GM12865 (cell line): Measurements from ENCODE around the gene DSG3.

Experiments used
- DNase-seq: peaks from one replicate; pipeline ENCODE4 v3.0.0; 2010; ENCODE audit warnings: low read depth
- H3K4me3 ChIP-seq: 2 replicates; pipeline ENCODE4 v1.5.1; 2011; ENCODE audit warnings: mild to moderate bottlenecking, low read depth, low read length, control low read depth
- TF ChIP-seq, protein P1 (sequence below): IDR thresholded peaks from 2 replicates; pipeline ENCODE4 v1.5.1; 2011; ENCODE audit warnings: low read length, control low read depth, low read depth, inconsistent platforms; ENCODE audit not compliant: insufficient read depth; ENCODE audit errors: missing control alignments

The DSG3 gene, protein sequence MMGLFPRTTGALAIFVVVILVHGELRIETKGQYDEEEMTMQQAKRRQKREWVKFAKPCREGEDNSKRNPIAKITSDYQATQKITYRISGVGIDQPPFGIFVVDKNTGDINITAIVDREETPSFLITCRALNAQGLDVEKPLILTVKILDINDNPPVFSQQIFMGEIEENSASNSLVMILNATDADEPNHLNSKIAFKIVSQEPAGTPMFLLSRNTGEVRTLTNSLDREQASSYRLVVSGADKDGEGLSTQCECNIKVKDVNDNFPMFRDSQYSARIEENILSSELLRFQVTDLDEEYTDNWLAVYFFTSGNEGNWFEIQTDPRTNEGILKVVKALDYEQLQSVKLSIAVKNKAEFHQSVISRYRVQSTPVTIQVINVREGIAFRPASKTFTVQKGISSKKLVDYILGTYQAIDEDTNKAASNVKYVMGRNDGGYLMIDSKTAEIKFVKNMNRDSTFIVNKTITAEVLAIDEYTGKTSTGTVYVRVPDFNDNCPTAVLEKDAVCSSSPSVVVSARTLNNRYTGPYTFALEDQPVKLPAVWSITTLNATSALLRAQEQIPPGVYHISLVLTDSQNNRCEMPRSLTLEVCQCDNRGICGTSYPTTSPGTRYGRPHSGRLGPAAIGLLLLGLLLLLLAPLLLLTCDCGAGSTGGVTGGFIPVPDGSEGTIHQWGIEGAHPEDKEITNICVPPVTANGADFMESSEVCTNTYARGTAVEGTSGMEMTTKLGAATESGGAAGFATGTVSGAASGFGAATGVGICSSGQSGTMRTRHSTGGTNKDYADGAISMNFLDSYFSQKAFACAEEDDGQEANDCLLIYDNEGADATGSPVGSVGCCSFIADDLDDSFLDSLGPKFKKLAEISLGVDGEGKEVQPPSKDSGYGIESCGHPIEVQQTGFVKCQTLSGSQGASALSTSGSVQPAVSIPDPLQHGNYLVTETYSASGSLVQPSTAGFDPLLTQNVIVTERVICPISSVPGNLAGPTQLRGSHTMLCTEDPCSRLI

DNA sequence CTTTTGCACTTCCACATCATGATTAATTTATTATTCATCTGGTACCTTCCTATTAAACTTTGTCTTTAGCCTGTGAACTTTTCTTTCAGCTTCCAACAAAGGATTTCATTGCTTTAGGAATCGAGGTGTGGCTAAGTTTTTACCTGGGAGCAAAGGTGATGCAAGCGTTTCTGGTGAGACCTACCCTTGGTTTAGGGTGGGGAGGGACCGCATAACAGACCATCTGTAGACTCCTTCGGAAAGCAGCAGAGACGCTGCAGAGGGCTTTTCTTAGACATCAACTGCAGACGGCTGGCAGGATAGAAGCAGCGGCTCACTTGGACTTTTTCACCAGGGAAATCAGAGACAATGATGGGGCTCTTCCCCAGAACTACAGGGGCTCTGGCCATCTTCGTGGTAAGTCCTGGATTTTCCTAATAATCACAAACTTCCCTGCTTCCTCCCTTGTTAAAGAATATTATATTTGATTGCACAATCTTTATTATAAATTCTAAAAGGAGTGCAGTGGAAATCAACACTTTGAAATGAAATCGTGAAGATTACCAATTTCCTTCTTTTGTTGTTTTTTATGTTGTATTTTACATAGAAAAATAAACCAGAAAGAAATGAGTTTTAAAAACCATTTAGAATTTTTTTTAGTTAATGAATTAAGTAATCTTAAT lies at the start of gene DSG3:
Gene DSG3 (plus strand): TSS at position 212 of the 662 bp plus-strand sequence. CDS start 137 bp downstream, at position 349.
- no peak for DNase-seq
- no peak within 1 kb of the TSS for H3K4me3 ChIP-seq
- TF ChIP-seq, protein P1, sequence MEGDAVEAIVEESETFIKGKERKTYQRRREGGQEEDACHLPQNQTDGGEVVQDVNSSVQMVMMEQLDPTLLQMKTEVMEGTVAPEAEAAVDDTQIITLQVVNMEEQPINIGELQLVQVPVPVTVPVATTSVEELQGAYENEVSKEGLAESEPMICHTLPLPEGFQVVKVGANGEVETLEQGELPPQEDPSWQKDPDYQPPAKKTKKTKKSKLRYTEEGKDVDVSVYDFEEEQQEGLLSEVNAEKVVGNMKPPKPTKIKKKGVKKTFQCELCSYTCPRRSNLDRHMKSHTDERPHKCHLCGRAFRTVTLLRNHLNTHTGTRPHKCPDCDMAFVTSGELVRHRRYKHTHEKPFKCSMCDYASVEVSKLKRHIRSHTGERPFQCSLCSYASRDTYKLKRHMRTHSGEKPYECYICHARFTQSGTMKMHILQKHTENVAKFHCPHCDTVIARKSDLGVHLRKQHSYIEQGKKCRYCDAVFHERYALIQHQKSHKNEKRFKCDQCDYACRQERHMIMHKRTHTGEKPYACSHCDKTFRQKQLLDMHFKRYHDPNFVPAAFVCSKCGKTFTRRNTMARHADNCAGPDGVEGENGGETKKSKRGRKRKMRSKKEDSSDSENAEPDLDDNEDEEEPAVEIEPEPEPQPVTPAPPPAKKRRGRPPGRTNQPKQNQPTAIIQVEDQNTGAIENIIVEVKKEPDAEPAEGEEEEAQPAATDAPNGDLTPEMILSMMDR = no peak

DNA sequence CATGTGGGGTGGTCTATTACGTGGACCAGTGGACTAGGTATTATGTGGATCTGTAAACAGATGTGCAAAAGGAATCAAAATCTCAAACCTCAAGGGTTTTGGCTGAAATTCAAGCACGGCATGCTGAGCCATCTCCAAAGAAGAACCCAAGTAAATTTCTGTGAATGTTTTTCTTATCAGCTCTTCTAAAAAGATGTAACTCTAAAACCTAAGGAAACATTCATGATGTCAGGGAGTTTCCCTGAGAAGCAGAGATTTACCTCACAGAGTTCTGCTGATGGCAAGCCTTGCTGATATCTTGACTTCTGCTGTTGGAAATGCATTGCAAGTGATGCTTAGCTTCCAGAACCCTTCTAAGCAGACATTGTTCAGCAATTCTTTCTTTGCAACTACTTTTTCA lies 49.4 kb upstream of the DSG3 start:
- TF ChIP-seq, protein P1 = no peak
- H3K4me3 ChIP-seq = no peak overlapping the region
- no peak for DNase-seq

DNA sequence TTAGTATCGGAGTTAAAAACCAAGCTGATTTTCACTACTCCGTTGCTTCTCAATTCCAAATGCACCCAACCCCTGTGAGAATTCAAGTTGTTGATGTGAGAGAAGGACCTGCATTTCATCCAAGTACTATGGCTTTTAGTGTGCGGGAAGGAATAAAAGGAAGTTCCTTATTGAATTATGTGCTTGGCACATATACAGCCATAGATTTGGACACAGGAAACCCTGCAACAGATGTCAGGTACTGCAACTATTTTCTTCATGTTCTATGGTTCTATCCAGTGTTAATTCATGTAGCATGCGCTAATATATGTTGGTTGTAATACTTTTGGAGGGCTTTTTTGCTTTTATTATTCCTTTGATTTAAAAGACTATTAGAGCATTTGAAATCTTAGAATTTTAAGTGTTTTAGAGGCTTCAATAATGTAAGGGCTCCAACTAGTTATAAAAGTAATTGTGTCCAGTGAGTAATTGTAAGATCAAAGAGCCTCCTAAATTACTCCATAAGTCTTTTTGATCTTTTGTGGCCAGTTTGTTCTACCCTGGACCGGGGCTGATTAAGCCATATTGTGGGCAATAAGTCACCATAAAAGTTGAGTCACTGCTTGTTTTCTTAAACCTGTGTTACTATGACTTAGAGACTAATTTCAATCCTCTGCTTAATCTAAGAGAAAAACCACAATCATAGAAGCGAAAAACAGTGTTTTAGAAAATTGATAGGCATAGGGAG lies 48.1 kb upstream of the DSG3 start:
- TF ChIP-seq, protein P1 = no peak
- DNase-seq = no peak
- no peak overlapping the region for H3K4me3 ChIP-seq

DNA sequence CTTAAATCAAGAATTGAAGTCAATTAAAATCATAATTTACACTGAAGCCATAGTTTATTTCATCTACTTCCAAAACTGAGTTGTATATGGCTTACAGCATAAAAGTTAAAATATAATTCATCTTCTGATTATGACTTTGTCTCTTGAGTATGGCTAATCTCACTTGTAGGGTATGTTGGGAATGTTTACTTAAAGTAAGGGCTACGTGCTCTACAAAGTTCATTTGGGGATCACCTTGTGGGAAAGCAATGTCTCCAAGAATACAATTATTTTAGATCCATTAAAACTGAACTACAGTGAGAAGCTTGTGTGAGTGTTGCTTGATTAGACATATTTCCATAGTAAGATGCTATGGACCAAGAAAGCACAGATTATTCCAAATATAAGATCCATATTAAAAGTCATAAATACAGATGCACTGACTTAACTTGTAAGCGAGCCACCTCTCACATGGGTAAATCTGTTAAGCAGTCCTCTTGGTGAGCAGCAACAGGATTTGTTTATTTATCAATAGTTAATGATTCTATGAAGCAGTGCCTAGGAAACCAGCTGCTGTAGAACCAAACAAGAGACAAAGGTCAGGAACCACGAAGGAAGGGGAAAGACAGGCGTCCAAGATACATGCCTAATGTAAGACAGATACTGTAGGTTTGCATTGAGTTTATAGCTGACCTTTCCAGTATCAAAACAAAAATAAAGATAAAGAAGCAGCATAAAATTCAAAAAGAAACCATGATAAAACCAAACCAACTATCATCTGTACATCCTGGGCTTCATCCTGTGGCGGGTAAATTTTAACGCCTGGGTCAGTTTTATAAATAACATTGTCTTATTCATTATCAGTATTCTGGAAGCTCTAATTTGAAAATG lies 46.1 kb upstream of the DSG3 start:
- TF ChIP-seq, protein P1 = no peak
- DNase-seq = no peak

DNA sequence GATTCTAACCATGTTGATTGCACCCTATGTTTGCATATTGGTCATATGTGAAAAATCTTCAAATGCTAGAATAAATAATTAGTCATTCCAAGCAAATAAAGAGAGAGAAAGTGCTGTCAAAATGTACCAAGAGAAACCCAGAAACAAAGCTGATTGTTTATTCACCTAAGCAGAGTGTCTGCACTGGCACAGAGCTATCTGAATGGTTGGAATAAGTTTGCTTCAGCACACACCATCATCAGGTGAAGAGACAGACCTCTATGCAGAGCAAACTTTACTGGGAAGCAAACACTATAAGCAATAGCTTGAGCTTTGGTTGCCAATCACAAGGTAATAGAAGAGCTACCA lies 45.5 kb upstream of the DSG3 start:
- TF ChIP-seq, protein P1 = no peak
- DNase-seq = no peak
- no peak overlapping the region for H3K4me3 ChIP-seq

More for the DNA sequence above, 46.1 kb upstream of the DSG3 start:
- H3K4me3 ChIP-seq = no peak overlapping the region
